IMR-90 (cell line): ENCODE results near the gene CTR9. TPM values are rescaled to one million over a fixed set of nuclear protein-coding genes. Genes with fewer than 3 reads are reported as not detected.

Source experiments
- BHLHE40 ChIP-seq: fragments of 150-350 bp; IDR thresholded peaks from 2 replicates; pipeline ENCODE4 v1.6.1; 2016; ENCODE audit warnings: mild to moderate bottlenecking, low read depth, low read length
- CHD1 ChIP-seq: IDR thresholded peaks from 2 replicates; pipeline ENCODE4 v1.6.1; 2012; ENCODE audit warnings: low read depth, low read length, improper control_type of control experiment
- RFX5 ChIP-seq: IDR thresholded peaks from 2 replicates; pipeline ENCODE4 v1.8.0; 2012; ENCODE audit warnings: low read depth, mild to moderate bottlenecking, low read length, moderate library complexity
- polyA plus RNA-seq, 3 experiments: library from polyadenylated mRNA; depleted of rRNA; stranded (reverse); fragments of >200 nt; gene quantifications; 2 replicates each; pipeline ENCODE4 v1.2.3, GENCODE V29; 2012; ENCODE audit warnings: low replicate concordance in 1 of 3
- total RNA-seq: library from RNA; depleted of rRNA; stranded (reverse); fragments of >200 nt; gene quantifications from 2 replicates; pipeline ENCODE4 v1.2.3, GENCODE V29; 2012

CTR9 gene
- total and polyA plus RNA-seq, 2 of the 4 experiments (the other 2 are of a cell fraction), result 16.8 to 37.1 TPM

- no peak for TF ChIP-seq BHLHE40
- no peak for TF ChIP-seq RFX5
- TF ChIP-seq CHD1, result peak; percentile 25; the same call in 1 of the 2 replicates
Observed at GRCh38 chr11:10808553-10809372, 57.7 kb downstream of the CTR9 start, which contains the start of gene EIF4G2 (continued).
